HG02588 (cell line): Measurements from ENCODE around the gene ABTB2.

Experiments used
- ATAC-seq: cut with Tn5 transposase; IDR thresholded peaks from one replicate; pipeline ENCODE4 v1.9.1; 2021; ENCODE audit warnings: mild to moderate bottlenecking, moderate library complexity; ENCODE audit not compliant: unreplicated experiment

ABTB2 gene

DNA sequence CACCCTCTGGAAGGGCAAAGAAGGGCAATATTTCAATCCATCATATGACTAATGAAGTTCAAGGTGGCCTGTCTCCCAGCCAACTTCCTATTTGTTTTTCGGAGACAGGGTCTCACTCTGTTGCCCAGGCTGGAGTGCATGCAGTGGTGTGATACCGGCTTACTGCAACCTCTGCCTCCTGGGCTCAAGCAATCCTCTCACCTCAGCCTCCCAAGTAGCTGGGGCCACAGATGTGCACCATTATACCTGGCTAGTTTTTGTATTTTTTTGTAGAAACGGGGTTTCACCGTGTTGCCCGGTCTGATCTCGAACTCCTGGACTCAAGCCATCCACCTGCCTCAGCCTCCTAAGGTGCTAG, 13.4 kb downstream of the ABTB2 start:
- no peak for ATAC-seq

DNA sequence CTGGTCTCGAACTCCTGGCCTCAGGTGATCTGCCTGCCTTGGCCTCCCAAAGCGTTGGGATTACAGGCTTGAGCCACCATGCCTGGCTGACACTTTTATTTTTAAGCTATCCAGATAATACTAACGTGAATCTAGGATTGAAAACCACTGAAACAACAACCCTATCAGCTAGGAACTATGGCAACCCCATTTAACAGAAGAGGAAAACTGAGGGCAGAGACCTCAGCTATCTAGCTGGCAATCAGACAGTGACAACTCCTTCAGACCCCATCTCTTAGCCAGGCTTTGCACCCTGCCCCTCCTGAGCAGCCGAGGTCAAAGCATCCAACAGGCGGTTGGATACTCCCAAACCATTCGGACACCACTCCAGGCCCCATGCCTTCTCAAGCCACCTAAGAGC, 14.1 kb downstream of the ABTB2 start:
- ATAC-seq = no peak

DNA sequence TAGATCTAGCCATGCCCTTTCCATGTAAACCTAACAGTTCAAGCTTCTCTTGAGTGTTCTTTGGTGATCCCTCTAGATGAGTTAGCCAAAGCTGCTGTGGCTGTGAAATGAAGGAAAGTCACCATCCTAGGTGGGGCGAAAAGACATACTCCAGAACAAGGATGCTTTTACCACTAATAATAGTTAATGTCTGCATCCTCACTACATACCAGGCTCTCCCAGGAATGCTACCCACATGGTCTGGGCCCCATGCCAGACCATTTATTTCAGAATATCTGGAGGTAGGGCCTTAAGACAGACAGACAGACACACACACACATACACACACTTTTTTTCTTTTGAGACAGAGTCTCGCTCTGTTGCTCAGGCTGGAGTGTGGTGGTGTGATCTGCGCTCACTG, 14.7 kb downstream of the ABTB2 start:
- ATAC-seq = no peak

DNA sequence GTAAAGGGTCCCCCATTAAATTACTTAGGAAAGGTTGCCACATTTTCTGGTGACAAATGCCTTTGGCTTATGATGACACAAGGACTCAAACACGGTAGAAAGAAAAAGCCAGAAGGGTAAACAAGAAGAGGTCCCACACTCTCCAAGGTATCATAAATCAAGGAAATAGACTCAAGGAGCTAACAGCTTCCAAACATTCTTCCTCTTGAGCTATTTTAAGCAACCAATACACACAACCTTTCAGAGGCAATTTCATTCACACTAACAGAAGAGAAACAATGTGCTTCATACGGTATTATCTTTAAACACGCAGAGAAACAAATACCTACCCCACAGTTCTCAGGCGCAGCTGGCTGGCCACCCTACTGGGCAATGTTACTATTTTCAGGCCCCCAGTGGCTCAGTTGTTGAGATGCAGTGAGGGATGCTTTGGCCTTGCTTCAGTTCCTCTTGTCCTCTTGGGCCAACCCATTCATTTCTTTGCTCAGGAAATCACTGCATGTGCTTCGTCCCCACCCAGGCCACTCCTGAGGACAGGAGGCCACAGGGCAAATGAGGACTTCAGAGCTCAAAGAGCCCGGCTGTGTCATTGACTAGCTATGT, 15.8 kb downstream of the ABTB2 start:
- ATAC-seq = no peak

DNA sequence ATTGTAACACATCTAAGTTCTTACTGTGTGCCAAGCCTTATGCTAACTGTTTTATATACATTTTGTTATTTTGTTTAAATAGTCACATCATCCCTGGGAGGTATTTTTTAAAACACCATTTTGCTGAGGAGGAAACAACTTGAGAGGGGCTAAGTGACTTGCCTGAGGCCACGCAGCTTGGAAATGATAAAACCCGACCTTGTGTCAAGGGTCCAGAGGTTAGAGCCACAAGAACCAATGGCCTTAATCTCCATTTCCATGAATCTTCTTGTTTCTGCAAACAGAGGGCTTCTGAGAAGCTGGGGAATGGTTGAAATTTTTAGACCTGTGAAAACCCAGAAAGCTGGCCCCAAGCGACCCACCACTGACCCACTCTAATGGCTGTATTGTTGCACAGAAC, 16.7 kb downstream of the ABTB2 start:
- ATAC-seq = no peak

DNA sequence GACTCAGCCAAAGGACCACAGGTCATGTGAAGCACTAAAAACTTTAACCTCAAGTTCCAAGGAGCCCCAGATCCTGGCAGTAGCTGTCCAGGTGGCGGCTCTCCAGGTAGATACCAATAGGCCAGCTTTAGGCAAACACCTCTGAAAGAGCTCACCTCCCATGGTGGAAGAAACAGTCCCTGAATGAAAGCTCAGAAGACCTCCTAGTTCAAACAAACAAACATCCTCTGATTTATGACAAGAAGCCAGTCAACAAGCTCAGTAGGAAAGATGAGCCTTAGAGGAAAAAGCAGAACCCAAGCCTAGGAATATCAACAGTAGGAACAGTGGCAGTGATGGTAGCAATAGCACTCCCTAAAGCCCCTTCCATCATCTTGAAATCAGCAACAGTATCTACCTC, 17.2 kb downstream of the ABTB2 start:
- no peak for ATAC-seq

DNA sequence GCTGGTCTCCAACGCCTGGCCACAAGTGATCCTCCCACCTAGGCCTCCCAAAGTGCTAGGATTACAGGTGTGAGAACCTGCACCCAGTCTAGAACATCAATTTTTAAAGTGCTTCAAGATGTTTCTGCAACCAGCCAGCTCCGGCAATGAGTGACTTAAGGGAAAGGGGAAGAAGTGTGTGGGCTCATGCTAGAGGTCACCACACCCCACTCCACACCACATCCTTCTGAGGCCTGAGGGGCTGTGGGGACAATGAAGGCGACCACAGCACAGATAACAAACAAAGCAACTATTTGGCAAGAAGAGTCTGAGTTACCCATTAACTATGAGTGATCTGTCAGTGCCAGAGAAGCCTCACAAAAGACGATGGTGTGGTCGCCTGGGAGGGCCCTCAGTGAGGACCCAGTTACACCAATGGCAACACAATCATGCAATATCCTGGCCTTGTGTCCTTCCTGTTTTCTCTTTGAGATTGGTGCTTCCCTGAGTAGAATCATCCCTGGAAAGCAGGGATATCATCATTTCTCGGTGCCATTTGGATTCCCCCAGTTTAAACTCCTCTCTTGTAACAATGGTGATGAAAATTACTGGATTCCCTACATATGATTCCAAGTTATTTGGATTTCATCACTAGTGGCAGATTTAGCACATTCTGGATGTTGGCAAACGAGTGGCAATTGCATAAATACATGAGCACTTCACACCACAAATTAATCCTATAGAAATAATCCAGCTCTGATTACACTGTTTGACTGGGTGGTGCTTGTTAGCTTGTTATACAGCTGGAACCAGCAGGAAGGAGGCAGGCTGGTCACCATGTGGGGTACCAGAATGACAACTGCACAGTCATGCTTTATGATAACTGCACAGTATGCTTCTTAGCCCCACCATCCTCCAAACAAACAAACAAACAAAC, 18.4 kb downstream of the ABTB2 start:
- no peak for ATAC-seq

DNA sequence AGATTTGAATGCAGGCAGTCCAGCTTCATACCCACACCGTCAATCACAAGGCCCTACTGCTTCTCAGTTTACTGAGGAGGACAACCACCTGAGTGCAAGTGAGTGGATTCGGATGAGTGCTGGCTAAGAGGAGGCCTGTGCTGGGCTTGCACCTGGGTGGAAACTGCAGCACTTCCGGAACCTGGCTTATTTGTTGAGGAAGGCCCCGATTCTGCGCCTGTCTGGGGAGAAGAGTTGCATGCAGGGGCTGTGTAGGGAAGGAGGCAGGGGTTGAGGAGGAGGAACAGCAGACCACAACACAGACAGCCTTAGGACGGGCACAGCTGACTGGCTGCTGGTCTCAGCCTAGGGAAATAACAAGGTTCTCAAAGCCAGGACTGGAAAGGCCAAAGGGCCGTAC, 20.8 kb downstream of the ABTB2 start:
- ATAC-seq = no peak

DNA sequence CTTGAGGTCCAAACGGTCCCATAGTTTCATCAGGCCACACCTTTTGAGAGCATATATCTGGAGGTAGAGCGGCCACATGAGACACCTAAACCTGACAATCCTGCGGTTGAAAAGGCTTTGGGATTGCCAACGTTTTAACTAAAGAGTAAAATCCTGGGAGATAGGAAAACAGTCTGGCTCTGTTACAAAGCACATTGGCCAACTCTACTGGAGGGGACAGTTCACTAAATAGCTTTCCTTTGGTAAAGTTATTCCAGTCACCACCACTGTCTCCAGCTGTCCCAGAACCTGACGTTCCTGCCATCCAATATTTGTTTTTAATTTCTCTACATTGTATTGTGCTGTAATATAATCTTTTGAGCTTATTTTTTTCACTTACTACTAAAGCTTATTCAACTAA, 22.0 kb downstream of the ABTB2 start:
- no peak for ATAC-seq

DNA sequence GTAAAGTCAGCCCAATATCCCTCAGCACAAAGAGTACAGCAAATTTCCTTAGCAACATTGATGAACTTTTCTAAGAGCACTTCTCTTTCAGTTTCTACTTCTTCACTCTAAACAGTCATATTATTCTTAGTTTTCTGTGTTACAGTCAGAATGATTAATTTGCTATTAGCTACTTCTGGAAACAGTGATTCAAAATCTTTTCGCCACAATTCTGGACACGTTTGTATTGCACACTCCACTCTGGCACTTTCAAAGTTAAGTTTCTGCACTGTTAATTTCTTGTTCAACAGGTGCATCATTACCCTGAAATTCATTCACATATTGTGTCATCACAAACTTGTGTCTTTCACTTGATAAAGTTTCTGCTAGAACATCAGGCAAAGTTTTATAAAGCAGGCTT, 22.5 kb downstream of the ABTB2 start:
- ATAC-seq = no peak

DNA sequence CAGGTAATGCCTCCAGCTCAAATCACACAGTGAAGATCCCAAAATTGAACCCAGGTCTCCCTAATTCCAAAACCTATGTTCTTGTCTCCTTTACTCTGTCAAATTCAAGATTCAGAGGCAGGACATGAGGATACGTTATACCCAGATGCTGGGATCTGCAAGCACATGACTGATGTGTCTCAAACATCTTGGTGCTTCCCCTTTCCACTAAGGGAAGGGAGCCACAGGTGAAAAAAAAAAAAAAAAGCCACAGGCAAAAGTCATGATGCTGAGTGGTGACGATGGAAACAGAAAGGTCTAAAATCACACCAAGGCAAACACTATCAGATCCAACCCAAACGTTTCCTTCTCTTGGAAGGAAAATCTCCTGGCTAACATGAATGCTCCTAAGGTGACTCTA, 24.0 kb downstream of the ABTB2 start:
- no peak for ATAC-seq

DNA sequence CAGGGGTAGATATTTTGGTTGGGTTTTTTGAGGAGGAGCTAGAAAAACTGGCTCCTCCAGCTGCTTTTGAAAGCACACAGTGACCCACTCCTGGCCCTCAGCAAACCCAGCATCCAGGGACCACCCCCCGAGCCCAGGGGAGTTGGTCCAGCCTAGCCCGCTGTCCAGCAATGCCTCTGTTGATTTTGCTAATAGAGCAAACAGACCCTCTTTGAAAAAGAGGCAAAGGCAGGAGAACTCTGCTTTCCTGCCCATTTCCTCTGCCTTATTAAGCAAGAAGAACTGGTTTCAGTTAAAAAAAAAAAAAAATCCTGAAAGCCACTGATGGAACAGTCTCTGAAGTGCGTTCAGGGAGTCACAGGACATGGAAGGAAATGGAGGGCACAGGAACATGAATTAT, 25.3 kb downstream of the ABTB2 start:
- ATAC-seq = no peak

DNA sequence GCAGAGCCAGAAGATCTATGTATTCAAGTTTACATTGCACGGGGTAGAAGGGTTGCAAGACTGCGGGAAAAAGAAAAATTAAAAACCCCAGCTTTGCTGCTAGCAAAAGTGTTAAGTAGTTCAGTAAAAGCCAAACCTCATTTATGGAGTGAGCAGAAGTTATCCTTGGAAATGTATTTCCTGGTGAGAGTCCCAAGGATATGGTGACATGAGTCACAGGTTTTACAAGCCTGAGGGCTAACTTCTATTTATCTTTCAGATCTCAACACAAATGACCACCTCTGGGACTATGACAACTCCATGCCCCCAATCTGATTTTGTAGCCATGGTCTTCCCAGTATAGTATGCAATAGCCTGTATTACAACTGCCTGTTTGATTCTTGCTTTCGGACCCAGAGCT, 26.1 kb downstream of the ABTB2 start:
- no peak for ATAC-seq

DNA sequence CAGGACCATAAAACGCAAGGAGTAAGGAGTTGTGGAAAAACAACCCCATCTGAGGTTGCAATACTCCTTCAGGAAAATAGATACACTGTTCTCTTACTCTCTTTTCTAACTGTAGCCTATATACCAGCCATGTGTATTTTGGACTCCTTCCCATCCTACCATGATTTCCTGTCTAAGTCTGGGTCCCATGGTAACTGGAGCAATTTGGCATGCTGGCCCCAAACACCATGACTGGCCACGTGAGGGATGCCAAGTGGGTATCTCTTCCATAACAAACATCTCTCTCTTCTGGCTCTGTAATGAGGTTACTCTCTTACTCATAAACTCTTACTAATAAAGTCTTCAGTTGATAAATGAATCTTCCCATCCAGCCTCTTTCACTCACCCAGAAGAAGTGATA, 26.5 kb downstream of the ABTB2 start:
- no peak for ATAC-seq

DNA sequence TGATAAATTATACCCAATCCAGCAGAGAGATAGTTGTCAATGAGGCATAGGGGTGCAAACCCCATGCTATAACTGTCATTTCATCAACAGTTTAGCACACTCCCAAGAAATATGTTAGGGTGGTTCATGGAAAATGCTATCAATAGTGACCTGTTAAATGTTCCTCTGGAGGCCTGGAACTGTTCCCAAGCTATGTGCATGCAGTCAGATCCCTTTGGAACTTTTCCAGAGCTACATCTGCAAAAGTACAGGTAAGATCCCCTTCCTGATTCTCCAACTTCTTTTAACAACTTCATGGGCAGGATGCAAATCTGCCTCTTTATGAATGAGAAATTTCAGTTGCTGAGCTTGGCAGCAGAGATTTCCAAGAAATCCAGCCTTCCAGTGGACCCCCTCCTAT, 27.2 kb downstream of the ABTB2 start:
- no peak for ATAC-seq

DNA sequence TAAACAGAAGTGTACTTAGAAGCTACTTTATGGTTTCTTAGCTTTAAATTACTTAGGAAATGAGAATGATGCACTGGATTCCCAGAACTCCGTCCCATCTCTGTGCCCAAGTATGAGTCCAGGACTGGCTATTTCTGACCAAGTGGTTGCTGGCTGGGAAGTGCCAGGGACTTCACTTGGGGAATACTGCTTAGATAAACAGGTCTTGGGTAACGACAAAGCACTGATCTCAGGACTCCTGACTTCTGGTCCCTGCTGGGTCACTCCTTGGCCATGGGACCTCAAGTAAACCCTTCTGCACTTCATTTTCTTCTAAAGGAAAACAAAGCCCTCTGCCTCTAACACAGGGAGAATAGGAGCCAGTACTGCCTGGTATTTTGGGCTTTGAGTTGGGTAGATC, 27.9 kb downstream of the ABTB2 start:
- ATAC-seq = no peak

DNA sequence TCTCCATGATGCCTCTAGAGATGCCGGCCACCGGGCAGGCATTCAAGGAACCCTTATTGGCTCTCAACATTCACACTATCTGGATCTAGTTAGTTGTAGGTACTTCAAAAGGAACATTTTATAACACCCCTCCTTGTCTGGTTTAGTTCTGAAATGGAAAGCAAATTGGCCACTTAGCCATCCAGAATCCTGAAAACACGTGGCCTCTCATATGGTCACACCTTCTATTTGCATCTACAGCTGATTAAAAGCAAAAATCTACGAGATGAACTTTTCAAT, 29.2 kb downstream of the ABTB2 start:
- ATAC-seq = no peak

DNA sequence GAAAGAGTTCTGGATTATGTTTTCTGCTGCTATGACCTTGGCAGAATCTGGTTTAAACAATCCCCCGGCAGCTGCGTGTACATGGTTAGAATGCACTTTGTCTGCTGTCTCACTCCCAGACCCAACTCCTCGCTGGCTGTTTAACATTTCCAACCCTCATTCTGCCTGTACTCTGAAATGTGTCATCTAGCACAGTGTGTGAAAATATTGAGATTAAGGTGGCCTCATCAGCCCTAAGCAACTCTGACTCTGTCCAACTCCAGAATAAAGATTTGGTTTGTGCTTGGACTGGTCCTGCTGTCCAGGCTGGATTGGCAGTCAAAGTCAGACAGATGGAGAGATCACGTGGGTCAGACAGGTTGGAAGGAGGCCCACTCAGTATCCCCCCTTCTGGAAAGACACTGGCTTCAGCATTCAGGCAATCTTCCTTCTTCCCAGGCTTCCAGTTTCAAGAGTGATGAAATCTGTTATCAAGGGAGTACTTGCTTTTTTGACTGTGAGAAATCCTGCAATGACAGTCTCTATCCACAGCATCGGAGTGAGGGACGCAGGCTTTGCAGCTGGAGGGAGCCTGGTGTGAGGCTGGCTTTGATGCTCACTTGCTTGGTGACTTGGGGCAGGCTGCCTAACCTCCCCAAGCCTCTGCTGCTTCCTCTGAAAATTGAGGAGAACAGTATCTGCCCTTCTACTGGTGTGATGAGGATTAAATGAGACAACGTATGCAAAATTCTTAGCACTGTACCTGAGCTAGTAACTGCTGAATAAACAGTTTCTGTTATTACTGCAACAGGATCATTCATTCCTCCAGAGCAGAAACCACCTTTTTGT, 29.8 kb downstream of the ABTB2 start:
- no peak for ATAC-seq

DNA sequence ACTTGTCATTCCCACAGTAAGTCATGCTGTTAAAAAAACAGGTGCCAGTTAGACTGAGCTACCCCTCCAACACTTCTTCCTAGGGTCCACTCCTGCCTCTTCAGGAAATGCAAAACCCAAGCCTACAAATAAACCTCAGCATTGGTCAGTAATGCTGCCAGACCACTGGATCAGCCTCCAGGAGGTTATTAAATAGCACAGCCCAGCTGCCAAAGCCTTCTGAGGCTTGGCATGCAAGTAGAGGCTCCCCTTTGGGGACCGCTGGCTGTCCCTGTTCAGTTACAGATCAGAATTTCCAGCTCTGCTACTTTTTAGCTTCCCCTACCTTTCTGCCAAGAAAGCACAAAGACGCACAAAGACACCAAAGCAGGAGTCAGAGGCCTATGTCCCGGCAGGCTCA, 33.3 kb downstream of the ABTB2 start:
- no peak for ATAC-seq

DNA sequence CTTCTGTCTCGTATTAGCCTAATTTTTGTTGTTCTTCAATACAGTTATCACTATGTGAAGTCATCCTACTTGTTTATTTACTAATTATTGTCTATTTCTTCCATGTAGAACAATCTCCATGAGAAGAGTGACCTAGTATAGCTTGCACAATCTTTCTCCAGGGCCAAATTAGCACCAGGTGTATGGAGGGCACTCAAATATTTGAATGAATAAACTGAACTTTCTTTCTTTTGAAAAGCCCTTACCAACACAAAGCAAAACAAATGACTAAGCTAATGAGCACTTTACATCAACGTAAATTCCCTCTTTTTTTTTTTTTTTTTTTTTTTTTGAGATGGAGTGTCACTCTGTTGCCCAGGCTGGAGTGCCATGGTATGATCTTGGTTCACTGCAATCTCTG, 34.2 kb downstream of the ABTB2 start:
- ATAC-seq = no peak

DNA sequence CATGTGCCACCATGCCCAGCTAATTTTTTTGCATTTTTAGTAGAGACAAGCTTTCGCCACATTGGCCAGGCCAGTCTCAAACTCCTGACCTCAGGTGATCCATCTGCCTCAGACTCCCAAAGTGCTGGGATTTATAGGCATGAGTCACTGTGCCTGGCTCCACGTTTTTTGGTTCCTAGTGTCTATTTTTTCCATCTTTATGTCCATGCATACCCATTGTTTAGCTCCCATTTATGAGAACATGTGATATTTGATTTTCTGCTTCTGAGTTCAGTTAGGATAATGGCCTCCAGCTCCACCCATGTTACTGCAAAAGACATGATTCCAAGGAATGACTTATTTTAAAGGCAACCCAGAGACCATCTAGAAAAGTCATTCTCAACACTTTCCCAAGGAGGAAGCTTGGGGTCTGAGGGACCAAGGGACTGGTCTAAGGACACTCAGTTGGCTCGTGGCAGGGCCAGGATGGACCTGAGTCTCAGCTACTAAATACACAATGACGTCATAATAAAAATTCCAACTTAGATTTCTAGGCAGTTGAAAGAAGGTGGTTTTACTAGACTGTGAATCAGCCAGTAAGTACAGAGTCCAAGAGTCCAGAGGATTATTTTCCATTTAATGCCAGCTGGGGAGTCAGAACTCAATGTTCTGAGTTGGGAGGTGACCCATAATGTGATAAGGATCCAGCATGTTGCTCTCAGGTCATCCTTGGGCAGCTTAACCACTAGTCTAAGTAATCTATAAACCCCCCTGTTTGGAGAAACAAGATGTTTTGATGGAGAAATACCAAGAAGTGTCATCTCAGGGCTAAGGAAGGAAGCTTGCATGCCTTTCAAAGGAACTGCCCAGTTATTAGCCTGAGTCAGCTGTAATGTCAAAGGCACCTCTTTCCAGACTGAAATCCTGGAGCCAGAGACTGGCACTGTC, 39.4 kb downstream of the ABTB2 start:
- no peak for ATAC-seq
